PFSK-1 (cell line): ENCODE results near the gene MAS1.

Source experiments
- FOXP2 ChIP-seq: optimal IDR thresholded peaks from 2 replicates; pipeline ENCODE3; 2011; ENCODE audit warnings: borderline replicate concordance, control low read depth, inconsistent platforms; ENCODE audit not compliant: insufficient read depth; ENCODE audit errors: extremely low read length, extremely low read depth
- POLR2AphosphoS5 ChIP-seq: IDR thresholded peaks from 2 replicates; pipeline ENCODE4 v1.6.1; 2012; ENCODE audit warnings: low read depth, mild to moderate bottlenecking, control low read depth, low read length, moderate library complexity
- TAF1 ChIP-seq: IDR thresholded peaks from 2 replicates; pipeline ENCODE4 v1.6.1; 2012; ENCODE audit warnings: low read length, control low read depth, borderline replicate concordance; ENCODE audit not compliant: insufficient read depth
- TF ChIP-seq, protein P1 (sequence below), 2 experiments: IDR thresholded peaks; 2 replicates each; pipeline versions ENCODE4 v1.6.1 to v1.8.0; 2011 to 2012; ENCODE audit warnings: low read depth in 2 of 2, low read length in 2 of 2, control low read depth in 1 of 2, inconsistent platforms in 1 of 2, mild to moderate bottlenecking in 1 of 2, moderate library complexity in 1 of 2; ENCODE audit not compliant: insufficient read depth in 1 of 2

DNA sequence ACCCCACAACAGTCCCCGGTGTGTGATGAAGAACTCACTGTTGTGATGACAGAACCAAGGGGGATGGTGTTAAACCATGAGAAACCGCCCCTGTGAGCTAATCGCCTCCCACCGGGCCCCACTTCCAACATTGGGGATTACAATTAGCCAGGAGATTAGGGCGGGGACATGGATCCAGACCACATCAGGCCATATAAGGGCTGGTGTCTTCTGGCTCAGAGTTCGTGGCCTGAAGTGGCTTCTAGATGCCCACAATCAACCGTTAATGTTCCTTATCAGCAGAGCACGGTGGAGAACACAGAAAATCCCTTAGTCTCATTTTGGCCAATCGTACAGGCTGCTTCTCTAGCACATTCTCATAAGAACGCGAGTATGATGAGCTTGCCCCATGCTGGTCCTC, 10.9 kb upstream of the MAS1 start:
- TF ChIP-seq, protein P1, sequence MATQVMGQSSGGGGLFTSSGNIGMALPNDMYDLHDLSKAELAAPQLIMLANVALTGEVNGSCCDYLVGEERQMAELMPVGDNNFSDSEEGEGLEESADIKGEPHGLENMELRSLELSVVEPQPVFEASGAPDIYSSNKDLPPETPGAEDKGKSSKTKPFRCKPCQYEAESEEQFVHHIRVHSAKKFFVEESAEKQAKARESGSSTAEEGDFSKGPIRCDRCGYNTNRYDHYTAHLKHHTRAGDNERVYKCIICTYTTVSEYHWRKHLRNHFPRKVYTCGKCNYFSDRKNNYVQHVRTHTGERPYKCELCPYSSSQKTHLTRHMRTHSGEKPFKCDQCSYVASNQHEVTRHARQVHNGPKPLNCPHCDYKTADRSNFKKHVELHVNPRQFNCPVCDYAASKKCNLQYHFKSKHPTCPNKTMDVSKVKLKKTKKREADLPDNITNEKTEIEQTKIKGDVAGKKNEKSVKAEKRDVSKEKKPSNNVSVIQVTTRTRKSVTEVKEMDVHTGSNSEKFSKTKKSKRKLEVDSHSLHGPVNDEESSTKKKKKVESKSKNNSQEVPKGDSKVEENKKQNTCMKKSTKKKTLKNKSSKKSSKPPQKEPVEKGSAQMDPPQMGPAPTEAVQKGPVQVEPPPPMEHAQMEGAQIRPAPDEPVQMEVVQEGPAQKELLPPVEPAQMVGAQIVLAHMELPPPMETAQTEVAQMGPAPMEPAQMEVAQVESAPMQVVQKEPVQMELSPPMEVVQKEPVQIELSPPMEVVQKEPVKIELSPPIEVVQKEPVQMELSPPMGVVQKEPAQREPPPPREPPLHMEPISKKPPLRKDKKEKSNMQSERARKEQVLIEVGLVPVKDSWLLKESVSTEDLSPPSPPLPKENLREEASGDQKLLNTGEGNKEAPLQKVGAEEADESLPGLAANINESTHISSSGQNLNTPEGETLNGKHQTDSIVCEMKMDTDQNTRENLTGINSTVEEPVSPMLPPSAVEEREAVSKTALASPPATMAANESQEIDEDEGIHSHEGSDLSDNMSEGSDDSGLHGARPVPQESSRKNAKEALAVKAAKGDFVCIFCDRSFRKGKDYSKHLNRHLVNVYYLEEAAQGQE (IDR thresholded peaks at IDR 0.05; ENCODE audit: insufficient read depth in 1 of 2, low read depth in 2 of 2, low read length in 2 of 2), result no peak
- TF ChIP-seq POLR2AphosphoS5 (no peak), FOXP2 (no peak), TAF1 (no peak)
